K562 (cell line): ENCODE results near the gene CDX1. TPM values are rescaled to one million over a fixed set of nuclear protein-coding genes. Genes with fewer than 3 reads are reported as not detected.

Experiments
- ATAC-seq: fragments of 200-7000 bp; cut with Tn5 transposase; 3 replicates; pipeline ENCODE4 v1.9.1; 2020; ENCODE audit warnings: moderate library complexity
- BruUV-seq: library from RNA; stranded (reverse); fragments of 400-500 nt; replicated peaks from 2 replicates; lab custom pipeline; 2021; lab: Mats Ljungman, UMichigan
- CTCF ChIA-PET: fragments of 300-600 bp; formaldehyde crosslinking; extraction: SDS; loops from one replicate; lab custom pipeline; 2021; ENCODE audit warnings: low intra/inter-chr PET ratio; lab: Yijun Ruan, JAX
- POLR2A ChIA-PET: fragments of 300-600, 350-650 bp; sonication (Branson Sonifier 250); formaldehyde crosslinking; extraction: SDS; loops from one replicate; lab custom pipeline; 2021; ENCODE audit warnings: antibody characterized with exemption, inconsistent platforms; lab: Yijun Ruan, JAX
- DNase-seq, 4 experiments: peaks; one replicate each; pipeline versions ENCODE4 v3.0.0 to v3.0.0-alpha.2; 2011 to 2018; ENCODE audit warnings: low spot score in 3 of 4, mixed read lengths in 3 of 4; ENCODE audit errors: extremely low read depth in 1 of 4
- FAIRE-seq: peaks from 2 replicates; lab custom pipeline; 2011; peaks lifted over from hg19 to GRCh38; lab: Jason Lieb, UNC
- H2AFZ ChIP-seq: 2 replicates; pipeline ENCODE4 v1.6.0; 2011; ENCODE audit warnings: low read depth, low read length, control low read depth, inconsistent platforms
- H3K27ac ChIP-seq: fragments of 200-600 bp; 3 replicates; pipeline ENCODE4 v1.8.0; 2011; ENCODE audit warnings: low read depth, mild to moderate bottlenecking, control low read depth, inconsistent platforms, low read length, moderate library complexity, mixed read lengths; ENCODE audit errors: extremely low read depth
- H3K27me3 ChIP-seq, 2 experiments: fragments of 300-600 bp in 1 of 2; 2 replicates in 1 of 2; 3 replicates in 1 of 2; pipeline versions ENCODE4 v1.6.0 to v1.8.0; 2011; ENCODE audit warnings: inconsistent platforms in 2 of 2, low read length in 2 of 2, mild to moderate bottlenecking in 1 of 2, mixed read lengths in 1 of 2, moderate library complexity in 1 of 2; ENCODE audit not compliant: control insufficient read depth in 2 of 2, insufficient read depth in 2 of 2
- H3K36me3 ChIP-seq: fragments of 300-600 bp; 3 replicates; pipeline ENCODE4 v1.8.0; 2011; ENCODE audit warnings: mild to moderate bottlenecking, low read length, inconsistent platforms; ENCODE audit not compliant: control insufficient read depth, insufficient read depth
- H3K4me1 ChIP-seq, 2 experiments: fragments of 200-600 bp in 1 of 2; replicated peaks in 1 of 2; 2 replicates in 1 of 2; 3 replicates in 1 of 2; pipeline versions ENCODE4 v1.5.1 to v1.8.0; 2011; ENCODE audit warnings: inconsistent platforms in 2 of 2, low read length in 2 of 2, mild to moderate bottlenecking in 1 of 2, mixed read lengths in 1 of 2, moderate library complexity in 1 of 2; ENCODE audit not compliant: control insufficient read depth in 2 of 2, insufficient read depth in 2 of 2
- H3K4me2 ChIP-seq: 2 replicates; pipeline ENCODE4 v1.6.1; 2011; ENCODE audit warnings: low read length, control low read depth, inconsistent platforms, mixed read lengths; ENCODE audit not compliant: insufficient read depth
- H3K4me3 ChIP-seq: fragments of 200-600 bp; sonication (generic), shearing (Covaris generic); 2 replicates; pipeline ENCODE4 v1.5.1; 2016; ENCODE audit warnings: control low read depth, inconsistent platforms
- H3K79me2 ChIP-seq: fragments of 200-600 bp; 3 replicates; pipeline ENCODE4 v1.8.0; 2011; ENCODE audit warnings: low read length, inconsistent platforms; ENCODE audit not compliant: control insufficient read depth, insufficient read depth
- H3K9ac ChIP-seq, 2 experiments: 2 replicates each; pipeline versions ENCODE4 v1.6.0 to v1.6.1; 2011; ENCODE audit warnings: low read depth in 2 of 2, low read length in 2 of 2, control low read depth in 1 of 2, inconsistent platforms in 1 of 2, mild to moderate bottlenecking in 1 of 2, mixed read lengths in 1 of 2; ENCODE audit not compliant: insufficient read depth in 1 of 2
- H3K9me1 ChIP-seq: one replicate; pipeline ENCODE4 v1.6.0; 2011; ENCODE audit warnings: inconsistent platforms, mild to moderate bottlenecking, low read length, moderate library complexity; ENCODE audit not compliant: control insufficient read depth, insufficient read depth
- H3K9me3 ChIP-seq: replicated peaks from 2 replicates; pipeline ENCODE4 v1.5.1; 2011; ENCODE audit warnings: low read depth, low read length, inconsistent platforms; ENCODE audit not compliant: control insufficient read depth, insufficient read depth
- H4K20me1 ChIP-seq: replicated peaks from 2 replicates; pipeline ENCODE4 v1.6.1; 2011; ENCODE audit warnings: low read length, inconsistent platforms, mixed read lengths; ENCODE audit not compliant: control insufficient read depth, insufficient read depth
- BCOR ChIP-seq: fragments of 450-650 bp; IDR thresholded peaks from 2 replicates; pipeline ENCODE4 v1.6.1; 2016
- CHD4 ChIP-seq: fragments of 200-600 bp; sonication (generic); IDR thresholded peaks from 3 replicates; pipeline ENCODE4 v1.6.1; 2012; ENCODE audit warnings: low read depth, mild to moderate bottlenecking, mixed read lengths, low read length, inconsistent platforms; ENCODE audit not compliant: insufficient read depth, insufficient replicate concordance, poor library complexity, severe bottlenecking
- RBM25 ChIP-seq: fragments of 200-400 bp; formaldehyde crosslinking; IDR thresholded peaks from 2 replicates; pipeline ENCODE4 v1.6.1; 2018; ENCODE audit warnings: low read length, low read depth, moderate library complexity; ENCODE audit not compliant: severe bottlenecking
- ZBTB7A ChIP-seq: IDR thresholded peaks from 2 replicates; pipeline ENCODE4 v1.6.1; 2011; ENCODE audit warnings: low read depth, mild to moderate bottlenecking, low read length, moderate library complexity, borderline replicate concordance; ENCODE audit not compliant: control insufficient read depth
- WGBS: fragments of 100-300 bp; shearing (Covaris generic); methylation state at CpG from one replicate; pipeline ENCODE4 v1.1.6; 2016; ENCODE audit warnings: low coverage, mixed read lengths; ENCODE audit not compliant: insufficient coverage; ENCODE audit errors: missing lambda C conversion rate; 5-methylcytosine and 5-hydroxymethylcytosine counted together
- in situ Hi-C: fragments of 300-500 bp; cut with MboI; formaldehyde crosslinking; loops from 4 replicates; pipeline ENCODE4 v1.15.0; 2018; ENCODE audit warnings: inconsistent platforms, mixed read lengths
- intact Hi-C: fragments of 100-400 bp; cut with micrococcal nuclease; formaldehyde crosslinking; loops from 2 replicates; pipeline ENCODE4 v1.14.2; 2022
- polyA plus RNA-seq, 8 experiments: library from polyadenylated mRNA; depleted of rRNA in 4 of 8; stranded (reverse) in 5 of 8; unstranded in 3 of 8; fragments of >200 nt; fragmentation: Nextera tagmentation in 2 of 8; fragmentation: Illumina TruSeq in 1 of 8; extraction: Ambion mirVana in 2 of 8; extraction: Trizol in 1 of 8; gene quantifications; 2 replicates each; pipeline versions ENCODE4 v1.2.1 to v1.2.3, GENCODE V29; 2011 to 2014; ENCODE audit warnings: inconsistent platforms in 1 of 8, missing spikeins in 1 of 8
- total RNA-seq, 7 experiments: library from RNA; depleted of rRNA in 6 of 7; stranded (reverse); fragments of >200 nt in 6 of 7; fragmentation: Illumina TruSeq in 2 of 7; extraction: Trizol in 2 of 7; gene quantifications; 2 replicates each; pipeline versions ENCODE4 v1.2.1 to v1.2.3, GENCODE V29; 2011 to 2021; ENCODE audit warnings: low replicate concordance in 1 of 7

The CDX1 gene
- total and polyA plus RNA-seq, 9 of the 15 experiments (the other 6 are each of a cell fraction or from before 2014, with no cell fraction given) = 0.06 to 0.16 TPM; not detected in 7

DNA sequence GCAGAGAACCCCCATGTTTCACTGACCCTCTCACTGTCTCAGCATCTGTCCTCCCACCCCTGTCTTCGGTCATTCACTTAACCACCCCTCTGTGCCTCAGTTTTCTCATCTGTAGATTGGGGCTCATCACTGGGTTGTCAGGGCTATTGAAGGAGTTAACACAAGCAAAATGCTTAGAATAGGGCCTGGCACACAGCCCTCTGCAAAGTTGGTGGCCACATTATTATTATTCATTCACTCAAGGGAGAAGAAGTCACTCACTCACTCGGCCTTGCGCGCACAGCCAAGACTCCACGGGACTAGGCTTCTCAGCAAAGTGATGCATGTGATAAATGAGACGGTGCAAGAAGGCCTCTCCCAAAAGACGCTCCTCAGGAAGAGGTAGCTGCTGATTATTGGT is 18.9 kb upstream of the CDX1 start:
- in situ Hi-C loops (no loop called here), intact Hi-C loops (no loop called here)
- DNase-seq (no peak), ATAC-seq (no peak), FAIRE-seq (no peak)
- H3K9me1 ChIP-seq = no peaks in the 10 kb centered on the region
- ChIA-PET CTCF (no interaction called here), POLR2A (no interaction called here)
- peaks cover 22 to 28% of the 10 kb centered on the region in 2 experiments for H3K4me1 ChIP-seq
- 33% methylated on average over 7 of the region's 7 CpGs for WGBS
- H2AFZ ChIP-seq = no peak overlapping the region
- H3K4me2 ChIP-seq = no peak overlapping the region
- H3K36me3 ChIP-seq = no peaks in the 10 kb centered on the region
- H3K4me3 ChIP-seq = no peak overlapping the region
- peaks cover 12 to 24% of the 10 kb centered on the region in 2 experiments; a peak in 4 of 5 replicates for H3K27me3 ChIP-seq
- H3K27ac ChIP-seq = no peak overlapping the region
- H3K79me2 ChIP-seq = no peaks in the 10 kb centered on the region
- H3K9ac ChIP-seq = no peak overlapping the region
- TF ChIP-seq RBM25 (peak; percentile 22), BCOR (peak; percentile 25; the same call in 1 of the 2 replicates), ZBTB7A (no peak), CHD4 (peak; percentile 47)
- no TSS peak for BruUV-seq
- peaks cover 4% of the 10 kb centered on the region; the same call in 1 of the 2 replicates for H4K20me1 ChIP-seq
- no peaks in the 10 kb centered on the region for H3K9me3 ChIP-seq
